Fibroblast of peridontal ligament (primary cell): Measurements from ENCODE around the gene RAB9A.
A peak's percentile ranks its signal among the peaks of the same experiment; 100 is the strongest.

Experiments used
- DNase-seq: peaks from one replicate; pipeline ENCODE4 v3.0.0-alpha.2; 2010; ENCODE audit errors: extremely low read depth

RAB9A gene

GRCh38 chrX:13747836-13748235 lies 58.9 kb downstream of the RAB9A start:
- DNase-seq, result peak; percentile 86

GRCh38 chrX:13748486-13748885 lies 59.6 kb downstream of the RAB9A start:
- no peak for DNase-seq

- DNase-seq, result peak; percentile 38
Observed at GRCh38 chrX:13750204-13750603, 61.3 kb downstream of the RAB9A start.

GRCh38 chrX:13750812-13751211 lies 61.9 kb downstream of the RAB9A start:
- DNase-seq, result no peak

- no peak for DNase-seq
Observed at GRCh38 chrX:13752141-13752540, 63.2 kb downstream of the RAB9A start.

- no peak for DNase-seq
Observed at GRCh38 chrX:13752646-13753045, 63.7 kb downstream of the RAB9A start.

GRCh38 chrX:13754765-13755164 lies 65.8 kb downstream of the RAB9A start:
- no peak for DNase-seq

- no peak for DNase-seq
Observed at GRCh38 chrX:13755254-13755653, 66.3 kb downstream of the RAB9A start.

GRCh38 chrX:13756381-13756780 lies 67.5 kb downstream of the RAB9A start:
- DNase-seq, result no peak

GRCh38 chrX:13759152-13759718 lies 70.3 kb downstream of the RAB9A start:
- DNase-seq, result no peak
